GM12873 (cell line): ENCODE measurements around the gene ISL2.

ENCODE experiments used
- TF ChIP-seq, protein P1 (sequence below): IDR thresholded peaks from 2 replicates; pipeline ENCODE4 v1.5.1; 2012; ENCODE audit warnings: low read depth, mild to moderate bottlenecking, moderate library complexity, low read length, control low read depth; ENCODE audit not compliant: insufficient read depth; ENCODE audit errors: missing control alignments

The ISL2 gene

DNA sequence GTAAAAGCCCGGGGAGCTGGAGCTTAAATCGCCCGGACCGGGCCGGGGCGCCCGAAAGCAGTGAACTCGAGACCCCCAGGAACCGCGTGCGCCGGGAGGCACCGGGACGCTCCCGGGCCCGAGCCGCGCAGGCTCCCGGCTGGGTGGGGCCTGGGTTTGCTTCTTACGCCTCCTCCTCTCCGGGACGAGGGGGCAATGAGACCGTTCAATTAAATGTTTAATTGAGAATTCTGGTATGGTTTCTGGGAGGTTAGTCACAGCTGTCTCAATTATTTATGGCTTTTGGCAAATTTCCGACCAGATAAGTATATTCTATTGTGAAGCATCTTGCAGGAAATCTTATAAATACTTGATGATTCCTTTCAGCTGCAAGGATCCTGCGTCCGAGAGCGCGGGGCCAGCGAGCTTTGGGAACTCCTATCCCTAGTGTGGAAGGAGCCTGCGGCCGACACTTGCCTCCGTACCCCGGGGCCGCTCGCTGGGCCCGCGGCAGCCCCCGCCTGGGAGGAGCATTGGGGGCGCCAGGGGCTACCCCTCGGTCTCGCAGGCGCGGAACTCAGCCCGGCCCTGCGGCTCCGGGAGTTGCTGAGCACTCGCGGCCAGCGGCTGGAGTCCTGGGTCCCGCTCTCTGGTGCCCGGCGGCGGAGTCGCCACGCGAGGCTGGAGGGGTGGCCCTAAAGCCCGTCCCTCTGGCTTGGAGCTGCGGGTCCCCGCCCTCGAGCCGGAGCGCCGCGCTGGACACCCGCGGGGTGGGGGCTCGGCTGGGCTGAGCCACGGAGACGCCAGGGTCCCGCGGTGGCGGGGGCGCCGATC, 10.3 kb downstream of the ISL2 start:
- TF ChIP-seq, protein P1, sequence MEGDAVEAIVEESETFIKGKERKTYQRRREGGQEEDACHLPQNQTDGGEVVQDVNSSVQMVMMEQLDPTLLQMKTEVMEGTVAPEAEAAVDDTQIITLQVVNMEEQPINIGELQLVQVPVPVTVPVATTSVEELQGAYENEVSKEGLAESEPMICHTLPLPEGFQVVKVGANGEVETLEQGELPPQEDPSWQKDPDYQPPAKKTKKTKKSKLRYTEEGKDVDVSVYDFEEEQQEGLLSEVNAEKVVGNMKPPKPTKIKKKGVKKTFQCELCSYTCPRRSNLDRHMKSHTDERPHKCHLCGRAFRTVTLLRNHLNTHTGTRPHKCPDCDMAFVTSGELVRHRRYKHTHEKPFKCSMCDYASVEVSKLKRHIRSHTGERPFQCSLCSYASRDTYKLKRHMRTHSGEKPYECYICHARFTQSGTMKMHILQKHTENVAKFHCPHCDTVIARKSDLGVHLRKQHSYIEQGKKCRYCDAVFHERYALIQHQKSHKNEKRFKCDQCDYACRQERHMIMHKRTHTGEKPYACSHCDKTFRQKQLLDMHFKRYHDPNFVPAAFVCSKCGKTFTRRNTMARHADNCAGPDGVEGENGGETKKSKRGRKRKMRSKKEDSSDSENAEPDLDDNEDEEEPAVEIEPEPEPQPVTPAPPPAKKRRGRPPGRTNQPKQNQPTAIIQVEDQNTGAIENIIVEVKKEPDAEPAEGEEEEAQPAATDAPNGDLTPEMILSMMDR, result no peak

GRCh38 chr15:76347482-76348055, 11.0 kb downstream of the ISL2 start:
- TF ChIP-seq, protein P1, result no peak

GRCh38 chr15:76349301-76350070, 12.9 kb downstream of the ISL2 start:
- TF ChIP-seq, protein P1, result no peak

DNA sequence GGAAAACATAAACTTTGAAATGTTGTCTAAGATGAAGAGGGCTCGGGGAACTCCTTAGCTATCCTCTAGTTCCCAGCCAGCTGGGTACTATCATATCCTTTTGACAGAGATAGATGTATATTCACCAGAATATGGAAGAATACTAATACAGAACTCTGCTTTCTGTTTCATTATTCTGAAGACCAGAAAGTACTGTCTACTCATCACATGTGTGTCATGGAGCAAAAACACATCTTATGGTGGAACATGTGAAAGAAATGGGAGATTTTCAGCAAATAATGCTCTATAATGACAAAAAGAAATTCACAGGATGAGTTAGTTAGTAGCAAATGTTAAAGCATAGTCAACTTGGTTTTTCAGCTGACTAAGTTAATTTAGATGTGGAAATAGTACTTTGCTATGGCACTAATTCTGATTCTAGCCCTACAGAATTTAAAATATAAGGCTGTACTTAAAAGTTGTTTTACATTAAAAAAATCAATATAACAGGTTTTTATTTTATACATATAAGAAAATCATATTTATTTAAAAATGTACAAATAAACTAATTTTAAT, 16.5 kb downstream of the ISL2 start:
- TF ChIP-seq, protein P1, result no peak

GRCh38 chr15:76353903-76354302, 17.3 kb downstream of the ISL2 start:
- TF ChIP-seq, protein P1, result no peak

GRCh38 chr15:76354823-76355440, 18.4 kb downstream of the ISL2 start:
- TF ChIP-seq, protein P1, result no peak

GRCh38 chr15:76358453-76358852, 21.9 kb downstream of the ISL2 start:
- TF ChIP-seq, protein P1, result no peak
